Suprapubic skin (tissue), 4 donors: ENCODE measurements around the gene LMCD1. TPM values are rescaled to one million over a fixed set of nuclear protein-coding genes. Genes with fewer than 3 reads are reported as not detected.

ENCODE experiments used
- DNase-seq, 2 donors: peaks; one replicate each; pipeline ENCODE4 v3.0.0-alpha.2; 2019; ENCODE audit warnings: low spot score in 2 of 2
- H3K27ac ChIP-seq: fragments of 200-600 bp; sonication (generic); one replicate; pipeline ENCODE4 v1.5.1; 2019
- H3K27me3 ChIP-seq: fragments of 200-600 bp; sonication (generic); one replicate; pipeline ENCODE4 v1.5.1; 2019
- H3K36me3 ChIP-seq: fragments of 200-600 bp; sonication (generic); one replicate; pipeline ENCODE4 v1.5.1; 2019
- H3K4me1 ChIP-seq: fragments of 200-600 bp; sonication (generic); one replicate; pipeline ENCODE4 v1.5.1; 2019
- H3K4me3 ChIP-seq: fragments of 200-600 bp; sonication (generic); one replicate; pipeline ENCODE4 v1.5.1; 2019; ENCODE audit warnings: mild to moderate bottlenecking
- H3K9me3 ChIP-seq: fragments of 200-600 bp; sonication (generic); one replicate; pipeline ENCODE4 v1.5.1; 2019
- EP300 ChIP-seq: sonication (generic); formaldehyde crosslinking; IDR thresholded peaks from one replicate; pipeline ENCODE4 v1.6.1; 2017; ENCODE audit warnings: antibody characterized with exemption
- POLR2A ChIP-seq, 2 donors: fragments of 450-650 bp; IDR thresholded peaks; one replicate each; pipeline ENCODE4 v1.6.1; 2017; ENCODE audit warnings: antibody characterized with exemption in 2 of 2, mild to moderate bottlenecking in 2 of 2, moderate library complexity in 2 of 2
- POLR2AphosphoS5 ChIP-seq, 3 donors: sonication (generic); formaldehyde crosslinking; IDR thresholded peaks; one replicate each; pipeline ENCODE4 v1.6.1; 2017; ENCODE audit warnings: antibody characterized with exemption in 3 of 3
- WGBS: methylation state at CpG from one replicate; pipeline ENCODE4 v1.1.5; 2018; 5-methylcytosine and 5-hydroxymethylcytosine counted together
- total RNA-seq, 4 donors: library from RNA; depleted of rRNA; stranded (reverse); fragments of >200 nt; gene quantifications; one replicate each; pipeline ENCODE4 v1.1.0, GENCODE V29; 2016
- TF ChIP-seq, protein P1 (sequence below), 2 donors: fragments of 200-600 bp in 1 of 2; fragments of 450-650 bp in 1 of 2; sonication (generic) in 1 of 2; IDR thresholded peaks; one replicate each; pipeline ENCODE4 v1.5.1; 2016 to 2019; ENCODE audit warnings: antibody characterized with exemption in 2 of 2, mild to moderate bottlenecking in 1 of 2, moderate library complexity in 1 of 2

Gene LMCD1
- total RNA-seq, 4 donors from 2014 or later, result 33.4 to 49.3 (median 36.8) TPM

DNA sequence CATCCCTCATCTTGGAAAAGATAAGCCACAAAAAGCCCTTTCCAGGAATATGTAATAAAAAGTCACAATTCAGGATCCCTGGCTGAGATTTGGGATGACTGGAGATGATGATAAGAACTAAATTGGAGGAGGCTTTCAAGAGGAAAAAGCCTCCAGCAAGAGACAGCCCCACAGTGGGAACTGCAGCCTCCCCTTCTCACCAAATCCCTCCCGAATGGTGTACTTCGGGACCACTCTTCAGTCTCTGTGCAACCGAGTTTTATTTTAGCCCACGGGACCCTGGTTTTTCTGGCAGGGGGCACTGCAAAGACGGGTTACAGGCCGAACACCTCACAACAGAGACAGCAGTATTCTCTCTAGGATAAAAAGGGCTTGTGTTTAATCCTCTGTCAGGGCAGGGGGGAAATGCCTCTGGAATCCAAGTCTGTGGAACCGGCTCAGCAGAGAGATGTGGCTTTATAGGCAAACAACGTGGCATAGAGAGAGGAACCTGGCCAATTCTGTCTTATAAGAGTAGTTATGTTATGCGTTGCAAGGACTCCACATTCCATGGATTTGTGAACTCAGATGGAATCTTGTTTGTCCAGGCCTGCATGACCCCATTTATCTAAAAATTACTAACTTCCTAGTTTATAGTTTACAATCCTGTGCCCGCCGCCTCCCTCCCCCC lies 1.2 kb upstream of the LMCD1 start:
- H3K27ac ChIP-seq, result peak overlapping the region; percentile 86
- no peaks in the 10 kb centered on the region for H3K36me3 ChIP-seq
- H3K9me3 ChIP-seq, result no peaks in the 10 kb centered on the region
- DNase-seq, result no peak
- no peaks in the 10 kb centered on the region for H3K27me3 ChIP-seq
- TF ChIP-seq POLR2A (IDR thresholded peaks at IDR 0.05), result no peak
- TF ChIP-seq EP300, result no peak
- no peak for TF ChIP-seq POLR2AphosphoS5 (IDR thresholded peaks at IDR 0.05)
- TF ChIP-seq, protein P1, sequence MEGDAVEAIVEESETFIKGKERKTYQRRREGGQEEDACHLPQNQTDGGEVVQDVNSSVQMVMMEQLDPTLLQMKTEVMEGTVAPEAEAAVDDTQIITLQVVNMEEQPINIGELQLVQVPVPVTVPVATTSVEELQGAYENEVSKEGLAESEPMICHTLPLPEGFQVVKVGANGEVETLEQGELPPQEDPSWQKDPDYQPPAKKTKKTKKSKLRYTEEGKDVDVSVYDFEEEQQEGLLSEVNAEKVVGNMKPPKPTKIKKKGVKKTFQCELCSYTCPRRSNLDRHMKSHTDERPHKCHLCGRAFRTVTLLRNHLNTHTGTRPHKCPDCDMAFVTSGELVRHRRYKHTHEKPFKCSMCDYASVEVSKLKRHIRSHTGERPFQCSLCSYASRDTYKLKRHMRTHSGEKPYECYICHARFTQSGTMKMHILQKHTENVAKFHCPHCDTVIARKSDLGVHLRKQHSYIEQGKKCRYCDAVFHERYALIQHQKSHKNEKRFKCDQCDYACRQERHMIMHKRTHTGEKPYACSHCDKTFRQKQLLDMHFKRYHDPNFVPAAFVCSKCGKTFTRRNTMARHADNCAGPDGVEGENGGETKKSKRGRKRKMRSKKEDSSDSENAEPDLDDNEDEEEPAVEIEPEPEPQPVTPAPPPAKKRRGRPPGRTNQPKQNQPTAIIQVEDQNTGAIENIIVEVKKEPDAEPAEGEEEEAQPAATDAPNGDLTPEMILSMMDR (IDR thresholded peaks at IDR 0.05), result no peak
- peak overlapping the region; percentile 57 for H3K4me3 ChIP-seq
- peaks cover 44% of the 10 kb centered on the region for H3K4me1 ChIP-seq
- WGBS, result 41% methylated on average over 11 of the region's 11 CpGs

DNA sequence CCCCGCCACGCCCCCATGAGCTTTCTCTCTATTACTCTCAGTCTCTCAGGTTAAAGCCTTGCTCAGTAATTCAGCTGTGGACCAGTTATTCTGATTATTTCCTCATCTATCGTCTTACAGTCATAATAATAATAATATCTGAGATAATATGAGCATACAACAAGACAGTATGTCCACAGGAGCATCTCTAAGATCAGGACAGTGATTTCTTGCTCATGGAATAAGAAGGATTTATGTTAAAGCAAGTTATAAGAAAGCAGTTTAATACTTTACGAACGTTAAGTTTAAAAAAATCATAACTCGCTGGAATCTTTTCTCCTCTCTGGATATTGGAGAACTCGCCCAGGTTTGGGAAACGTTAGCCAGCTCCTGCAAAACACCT lies 643 bp upstream of the LMCD1 start:
- H3K27ac ChIP-seq, result peak overlapping the region; percentile 86
- peak overlapping the region; percentile 57 for H3K4me3 ChIP-seq
- no peaks in the 10 kb centered on the region for H3K27me3 ChIP-seq
- H3K9me3 ChIP-seq, result no peaks in the 10 kb centered on the region
- TF ChIP-seq, protein P1 (IDR thresholded peaks at IDR 0.05), result no peak
- TF ChIP-seq EP300 (no peak), POLR2AphosphoS5 (IDR thresholded peaks at IDR 0.05) (no peak), POLR2A (IDR thresholded peaks at IDR 0.05) (no peak)
- H3K36me3 ChIP-seq, result no peaks in the 10 kb centered on the region
- 3% methylated on average over 8 of the region's 8 CpGs for WGBS
- peaks cover 49% of the 10 kb centered on the region for H3K4me1 ChIP-seq
- DNase-seq, result no peak

DNA sequence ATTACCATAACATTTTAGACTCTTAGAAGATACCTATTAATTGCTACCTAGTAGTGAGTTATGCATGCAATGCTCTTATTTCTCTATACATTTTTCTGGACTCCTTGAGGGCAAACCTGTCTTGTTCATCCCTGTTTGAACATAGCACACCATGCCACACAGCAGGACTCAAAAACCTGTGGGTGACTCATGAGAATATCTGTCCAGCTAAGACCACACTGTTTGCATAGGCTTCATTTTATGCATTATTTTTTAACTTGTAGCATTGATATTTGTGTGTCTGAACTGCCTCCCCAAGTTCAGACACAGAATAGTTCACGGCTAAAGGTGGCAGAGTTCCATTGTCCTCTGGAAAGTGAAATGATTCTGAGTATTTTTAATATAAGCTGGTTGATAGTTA lies 1.8 kb downstream of the LMCD1 start:
- no peak for DNase-seq
- Histone ChIP-seq H3K27me3 (no peaks in the 10 kb centered on the region), H3K9me3 (no peaks in the 10 kb centered on the region), H3K27ac (peak overlapping the region; percentile 67), H3K36me3 (no peaks in the 10 kb centered on the region), H3K4me3 (peak overlapping the region; percentile 37), H3K4me1 (peaks cover 59% of the 10 kb centered on the region)
- TF ChIP-seq, protein P1 (IDR thresholded peaks at IDR 0.05), result no peak
- WGBS, result 89% methylated on average over 1 of the region's 1 CpG

DNA sequence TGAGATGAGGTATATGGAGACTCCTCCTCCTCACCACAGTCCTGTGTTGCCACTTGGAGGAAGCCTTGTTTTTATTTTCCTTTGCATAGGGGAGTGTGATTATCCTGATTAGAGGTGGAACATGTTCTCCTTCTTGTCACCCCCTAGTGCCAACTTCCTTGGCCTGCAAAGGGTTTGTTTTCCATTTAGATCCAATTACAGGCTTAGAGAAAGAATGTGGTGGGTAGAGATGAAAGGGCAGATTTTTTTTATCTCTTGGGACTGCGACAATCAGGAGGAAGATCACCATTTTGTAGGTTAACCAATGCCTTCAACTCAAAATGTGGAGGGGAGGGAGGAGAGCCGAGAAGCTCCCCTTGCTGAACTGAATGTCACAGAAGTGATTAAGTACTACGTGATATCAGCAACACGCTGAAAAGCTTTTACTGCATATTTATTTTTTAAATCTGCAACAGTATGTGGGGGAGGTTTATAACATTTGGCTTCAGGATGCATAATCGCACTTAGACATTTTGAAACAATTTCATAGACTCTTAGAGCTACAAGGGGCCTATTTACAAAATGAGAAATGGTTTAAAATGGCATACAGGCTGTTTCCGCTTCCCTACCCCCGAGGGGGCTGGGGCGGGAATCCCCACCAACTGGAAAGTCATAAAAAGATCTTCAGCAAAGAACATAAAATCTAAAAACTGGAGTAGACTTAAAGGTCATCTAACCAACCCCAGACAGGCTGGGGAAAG lies 2.4 kb downstream of the LMCD1 start:
- Histone ChIP-seq H3K4me3 (peak overlapping the region; percentile 37), H3K36me3 (no peaks in the 10 kb centered on the region), H3K27me3 (no peaks in the 10 kb centered on the region), H3K9me3 (no peaks in the 10 kb centered on the region), H3K4me1 (peaks cover 59% of the 10 kb centered on the region), H3K27ac (peak overlapping the region; percentile 67)
- 56% methylated on average over 8 of the region's 8 CpGs for WGBS
- no peak for DNase-seq
- TF ChIP-seq, protein P1 (IDR thresholded peaks at IDR 0.05), result no peak

DNA sequence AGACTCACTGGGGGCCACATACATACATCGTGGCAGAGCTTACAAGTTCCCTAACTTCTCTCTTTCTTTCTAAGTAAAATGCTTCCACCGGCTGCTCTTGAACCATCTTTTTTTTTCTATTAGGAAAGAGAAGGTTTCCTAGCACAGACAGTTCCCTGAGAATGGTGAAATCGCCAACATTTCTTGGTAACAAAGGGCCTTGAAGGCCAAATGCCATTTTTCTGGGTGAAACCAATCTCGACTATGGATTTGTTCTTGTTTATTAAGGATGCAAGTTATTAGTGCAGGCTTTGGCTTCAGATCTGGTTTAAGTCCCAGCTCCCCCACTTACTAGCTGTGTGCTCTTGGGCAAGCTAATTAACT lies 3.0 kb downstream of the LMCD1 start:
- DNase-seq, result no peak
- no peak for TF ChIP-seq EP300
- TF ChIP-seq, protein P1 (IDR thresholded peaks at IDR 0.05), result no peak
- TF ChIP-seq POLR2A (IDR thresholded peaks at IDR 0.05), result no peak
- no peak for TF ChIP-seq POLR2AphosphoS5 (IDR thresholded peaks at IDR 0.05)
- H3K27ac ChIP-seq, result peak overlapping the region; percentile 67
- no peaks in the 10 kb centered on the region for H3K9me3 ChIP-seq
- H3K4me1 ChIP-seq, result peaks cover 59% of the 10 kb centered on the region
- H3K27me3 ChIP-seq, result no peaks in the 10 kb centered on the region
- H3K36me3 ChIP-seq, result no peaks in the 10 kb centered on the region
- H3K4me3 ChIP-seq, result peak overlapping the region; percentile 37
- WGBS, result 69% methylated on average over 4 of the region's 4 CpGs
